Measurements from ENCODE around the gene PRDM16.

GRCh38 chr1:3033790-3034090 is 35.3 kb upstream of the PRDM16 start:
- TF ChIP-seq POLR2A (IDR thresholded peaks at IDR 0.05; ENCODE audit: low read length), result no peak
- TF ChIP-seq GATA1 (IDR thresholded peaks at IDR 0.05; ENCODE audit: low read depth, low read length), result no peak

Data from erythroblast (primary cell).